ENCODE results near the gene MAD1L1. TPM values are rescaled to one million over a fixed set of nuclear protein-coding genes. Genes with fewer than 3 reads are reported as not detected.

MAD1L1 gene
- total RNA-seq, 1 donor from 2014 or later = 17.9 TPM

DNA sequence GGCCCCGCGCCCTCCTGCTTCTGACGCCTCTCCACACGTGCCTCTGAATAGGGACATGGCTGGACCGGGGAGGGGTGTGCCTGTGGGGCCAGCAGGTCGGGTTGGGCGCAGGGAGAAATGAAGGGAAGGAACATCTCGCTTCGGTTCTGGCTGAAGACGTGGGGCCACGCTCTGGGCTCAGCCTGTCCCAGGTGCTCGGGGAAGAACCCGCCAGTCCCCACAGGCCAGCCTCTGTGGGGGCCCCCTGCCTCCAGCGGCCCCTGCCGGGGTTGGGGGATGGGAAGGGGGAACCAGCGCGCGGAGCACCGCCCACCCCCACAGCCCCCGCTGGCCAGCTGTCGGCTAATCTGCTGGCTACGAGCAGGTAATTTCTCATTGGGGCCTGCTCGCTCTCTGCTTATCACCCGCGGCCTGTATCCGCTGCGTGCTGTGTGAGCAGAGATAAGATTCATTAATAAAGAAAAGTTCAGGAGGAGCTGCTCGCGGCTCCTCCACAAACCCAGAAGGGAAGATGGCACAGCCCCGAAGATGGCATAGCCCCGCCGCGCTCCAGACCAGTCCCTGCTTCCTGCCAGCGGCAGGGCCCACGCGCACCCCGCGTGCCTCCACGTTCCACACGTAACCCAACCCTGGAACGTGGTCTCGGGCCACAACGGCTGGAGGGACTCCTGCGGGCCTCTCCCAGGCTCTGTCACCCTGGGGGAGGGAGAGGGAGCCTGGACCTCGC lies 376.4 kb downstream of the MAD1L1 start:
- peak; percentile 25 for DNase-seq
- intact Hi-C loops (cut with DNase I) = no loop called here
- ATAC-seq (ENCODE audit: poor library complexity) = no peak

- no peak for ATAC-seq (ENCODE audit: poor library complexity)
- intact Hi-C loops (cut with DNase I) = no loop called here
- DNase-seq = peak; percentile 19
Observed at GRCh38 chr7:1855725-1856160, 377.0 kb downstream of the MAD1L1 start.

DNA sequence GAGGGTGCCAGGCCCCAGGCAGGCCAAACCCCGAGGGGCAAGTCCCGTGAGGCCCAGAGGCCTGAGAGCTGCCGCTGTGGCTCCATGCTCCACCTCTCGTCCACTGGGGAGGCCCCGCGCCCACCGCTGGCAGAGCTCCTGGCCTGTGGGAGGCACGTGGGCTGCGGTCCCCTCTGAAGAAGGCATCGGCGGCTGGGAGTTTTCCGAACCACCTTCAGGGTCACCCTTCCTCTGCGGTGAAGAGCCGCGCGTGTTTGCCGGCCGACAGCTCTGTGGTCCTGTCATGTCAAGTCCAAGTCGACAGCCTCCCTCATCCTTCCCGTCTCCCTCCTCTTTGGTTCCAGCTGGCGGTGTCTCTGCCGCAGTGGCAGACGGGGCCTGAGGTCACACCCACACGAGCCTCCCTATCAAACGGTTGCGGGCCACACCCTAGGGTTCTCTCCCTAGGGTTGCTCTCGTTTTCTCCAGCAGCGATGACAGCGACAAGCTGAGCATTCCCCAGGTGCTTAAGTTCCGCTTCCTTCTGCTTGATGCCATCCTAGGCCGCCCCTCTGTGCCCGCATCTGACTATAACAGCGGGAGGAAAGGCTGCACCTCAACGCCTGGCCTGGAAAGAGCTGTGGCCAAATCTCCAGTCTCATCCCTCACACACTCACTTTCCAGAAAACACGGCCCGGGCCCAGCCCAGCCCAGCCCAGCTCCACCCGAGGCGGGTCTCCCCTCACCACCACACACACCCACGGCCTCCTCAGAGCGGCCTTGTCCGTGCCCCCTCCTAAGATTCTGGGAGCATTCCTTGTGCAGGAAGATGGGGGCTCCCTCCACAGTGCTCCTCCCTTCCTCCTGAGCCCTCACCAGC lies 377.6 kb downstream of the MAD1L1 start:
- peak; percentile 37 for DNase-seq
- intact Hi-C loops (cut with DNase I) = no loop called here
- ATAC-seq (ENCODE audit: poor library complexity) = no peak

- DNase-seq (peak; percentile 36), ATAC-seq (ENCODE audit: poor library complexity) (no peak)
- intact Hi-C loops (cut with DNase I) = no loop called here
Observed at GRCh38 chr7:1853986-1854865, 378.5 kb downstream of the MAD1L1 start.

GRCh38 chr7:1853431-1853985 lies 379.2 kb downstream of the MAD1L1 start:
- intact Hi-C loops (cut with DNase I) = no loop called here
- ATAC-seq (ENCODE audit: poor library complexity) = no peak
- no peak for DNase-seq

DNA sequence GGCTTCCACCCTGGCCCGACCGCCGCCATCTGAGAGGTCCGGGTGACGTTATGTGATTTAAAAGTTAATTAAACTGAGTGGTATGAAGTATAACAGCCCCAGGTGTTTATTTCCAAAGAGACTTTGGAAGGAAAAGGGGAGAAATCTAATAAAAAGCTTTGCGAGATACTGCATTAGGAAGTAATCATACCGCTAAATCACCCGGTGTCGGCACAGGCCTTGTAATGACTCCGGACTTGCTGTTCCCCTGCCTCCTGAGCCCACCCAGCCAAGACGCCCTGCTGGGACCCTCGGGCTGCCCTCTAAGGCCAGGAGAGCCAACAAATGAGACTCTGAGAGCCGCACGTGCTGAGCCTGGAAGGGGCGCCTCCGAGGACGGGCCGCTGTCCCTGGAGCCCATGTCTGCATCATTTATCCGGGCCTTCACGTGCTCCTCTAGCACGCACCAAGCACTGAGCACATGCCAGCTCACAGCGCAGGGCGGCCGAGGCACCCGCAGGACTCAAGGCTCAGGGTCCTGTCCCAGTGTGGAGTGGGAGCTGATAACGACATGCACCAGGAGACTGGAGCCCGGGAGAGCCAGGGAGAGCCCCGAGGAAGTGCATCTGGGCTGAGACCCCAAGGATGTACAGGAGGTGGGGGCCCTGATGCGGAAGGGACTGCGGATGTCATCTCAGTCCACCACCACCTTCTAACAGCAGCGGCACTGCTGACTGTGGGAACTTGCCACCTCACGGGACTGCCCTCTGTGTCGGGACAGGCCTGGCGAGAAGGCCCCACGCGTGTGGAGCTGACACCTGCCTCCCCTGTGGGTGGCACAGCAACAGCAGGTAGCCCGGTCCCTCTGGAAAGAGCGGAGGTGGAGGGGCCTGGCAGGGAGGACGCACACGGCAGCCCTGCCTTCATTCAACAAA lies 380.0 kb downstream of the MAD1L1 start:
- no peak for ATAC-seq (ENCODE audit: poor library complexity)
- intact Hi-C loops (cut with DNase I) = no loop called here
- peak; percentile 44 for DNase-seq

DNA sequence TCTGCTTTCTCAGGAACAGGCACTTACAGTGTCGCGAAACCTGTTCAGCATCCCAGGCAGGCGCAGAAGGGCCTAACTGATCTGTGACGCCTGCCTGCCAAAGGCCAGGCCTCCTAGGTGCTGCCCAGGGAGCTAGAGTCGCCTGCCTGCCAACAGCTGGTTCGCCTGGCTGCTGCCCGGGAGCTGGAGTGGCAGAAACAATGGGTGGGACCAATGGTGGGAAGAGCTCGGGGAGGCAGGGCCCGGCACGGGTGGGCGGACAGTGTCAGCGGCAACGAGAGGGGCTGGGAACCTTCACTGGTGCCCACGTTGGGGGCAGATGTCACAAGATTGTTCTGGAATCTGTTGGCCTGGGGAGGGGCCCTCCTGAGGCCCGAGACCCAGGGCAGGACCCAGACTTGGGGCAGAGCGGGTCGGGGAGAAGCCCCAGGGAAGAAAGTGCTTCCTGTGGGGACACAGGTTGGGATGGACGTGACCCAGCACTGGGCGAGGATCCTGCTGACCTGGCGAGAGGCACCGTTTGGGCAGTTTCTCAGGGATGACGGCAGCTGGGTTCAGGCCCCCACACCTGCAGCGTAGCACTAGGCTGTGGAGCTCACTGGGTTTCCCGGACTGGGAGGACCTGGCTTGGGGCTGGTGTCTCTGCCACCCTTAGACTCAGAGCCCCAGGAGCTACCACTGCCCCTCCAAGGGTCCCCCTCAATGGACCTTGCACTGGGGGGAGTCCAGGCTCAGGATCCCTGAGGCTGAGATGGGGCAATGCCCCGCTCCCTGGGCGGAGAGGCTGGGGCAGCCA lies 380.8 kb downstream of the MAD1L1 start:
- peak; percentile 59 for ATAC-seq (ENCODE audit: poor library complexity)
- peak; percentile 45 for DNase-seq
- intact Hi-C loops (cut with DNase I) = no loop called here

GRCh38 chr7:1850976-1851571 lies 381.7 kb downstream of the MAD1L1 start:
- ATAC-seq (ENCODE audit: poor library complexity) (no peak), DNase-seq (peak; percentile 34)
- intact Hi-C loops (cut with DNase I) = no loop called here

GRCh38 chr7:1850111-1850975 lies 382.4 kb downstream of the MAD1L1 start:
- DNase-seq = peak; percentile 13
- intact Hi-C loops (cut with DNase I) = no loop called here
- ATAC-seq (ENCODE audit: poor library complexity) = no peak

GRCh38 chr7:1849351-1850041 lies 383.2 kb downstream of the MAD1L1 start:
- DNase-seq = peak; percentile 42
- intact Hi-C loops (cut with DNase I) = no loop called here
- no peak for ATAC-seq (ENCODE audit: poor library complexity)

DNA sequence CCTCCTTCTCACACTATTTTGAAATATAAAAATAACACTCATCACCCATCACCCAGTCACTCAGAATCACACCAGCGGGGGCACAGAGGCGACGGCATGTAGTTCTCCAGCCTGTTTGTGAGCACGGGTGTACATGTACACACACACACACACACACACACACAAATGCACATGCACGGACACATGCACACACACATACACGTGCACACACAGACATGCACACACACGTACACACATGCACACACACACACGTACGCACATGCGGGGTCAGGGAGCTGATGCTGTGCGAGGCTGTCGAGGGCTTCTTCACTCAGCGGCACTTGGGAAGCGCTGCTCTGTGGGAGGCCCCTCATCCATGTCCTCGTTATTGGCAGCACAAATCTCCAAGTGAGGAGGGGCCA lies 383.8 kb downstream of the MAD1L1 start:
- ATAC-seq (ENCODE audit: poor library complexity) = no peak
- intact Hi-C loops (cut with DNase I) = no loop called here
- peak; percentile 11 for DNase-seq

DNA sequence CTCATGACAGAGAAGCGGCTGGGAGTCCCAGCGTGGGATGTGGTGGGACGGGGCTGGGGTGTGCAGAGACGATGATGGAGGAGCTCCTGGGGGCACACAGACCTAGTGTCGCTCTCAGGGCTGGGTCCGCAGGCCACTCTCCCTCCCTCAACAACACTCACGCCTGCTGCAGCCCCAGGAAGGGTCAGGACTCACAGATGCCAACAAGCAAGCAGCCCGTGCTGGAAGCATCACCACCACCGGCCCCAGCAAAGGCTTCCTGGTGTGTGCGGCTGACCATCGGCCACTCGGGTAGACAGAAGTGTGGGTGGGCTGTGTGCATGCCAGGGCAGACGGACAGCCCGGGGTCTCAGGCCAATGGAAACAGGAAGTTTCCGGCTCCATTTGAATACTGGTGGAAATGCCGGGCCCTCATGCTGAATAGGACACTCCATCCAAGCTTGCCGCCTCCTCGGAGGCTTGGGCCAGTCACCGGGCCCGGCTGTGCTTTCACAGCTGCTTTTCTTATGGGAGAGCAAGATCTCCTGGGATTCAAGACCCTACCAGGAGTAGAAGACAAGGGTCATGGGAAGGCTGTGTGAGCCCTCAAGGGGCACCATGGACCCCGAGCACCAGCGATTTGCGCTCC lies 384.6 kb downstream of the MAD1L1 start:
- intact Hi-C loops (cut with DNase I) = no loop called here
- ATAC-seq (ENCODE audit: poor library complexity) (no peak), DNase-seq (peak; percentile 28)

GRCh38 chr7:1847260-1848001 lies 385.3 kb downstream of the MAD1L1 start:
- intact Hi-C loops (cut with DNase I) = no loop called here
- no peak for ATAC-seq (ENCODE audit: poor library complexity)
- peak; percentile 22 for DNase-seq
